IMR-90 (cell line): ENCODE measurements around the gene SRPK2. TPM values are rescaled to one million over a fixed set of nuclear protein-coding genes. Genes with fewer than 3 reads are reported as not detected.

Experiments used
- ATAC-seq: fragments of 200-7000 bp; cut with Tn5 transposase; 2 replicates; pipeline ENCODE4 v1.9.1; 2020; ENCODE audit warnings: low read depth, mild to moderate bottlenecking, moderate library complexity
- BruUV-seq: library from RNA; stranded (reverse); fragments of 400-500 nt; replicated peaks from 2 replicates; lab custom pipeline; 2021; lab: Mats Ljungman, UMichigan
- CTCF ChIA-PET: fragments of 300-600 bp; formaldehyde crosslinking; extraction: SDS; loops from one replicate; lab custom pipeline; 2021; ENCODE audit warnings: antibody characterized with exemption; lab: Yijun Ruan, JAX
- POLR2A ChIA-PET: fragments of 300-600 bp; sonication (Branson Sonifier 250); formaldehyde crosslinking; loops from one replicate; lab custom pipeline; 2022; ENCODE audit warnings: antibody characterized with exemption; ENCODE audit not compliant: unreplicated experiment; lab: Charles Lee
- DNase-seq: peaks from one replicate; pipeline ENCODE4 v3.0.0; 2013
- H2AFZ ChIP-seq: replicated peaks from 2 replicates; pipeline ENCODE3; 2013; ENCODE audit warnings: low read length, mild to moderate bottlenecking; ENCODE audit not compliant: poor library complexity
- H2AK5ac ChIP-seq: 2 replicates; pipeline ENCODE4 v1.6.1; 2013; ENCODE audit warnings: low read depth, low read length, inconsistent platforms
- H2AK9ac ChIP-seq: replicated peaks from 2 replicates; pipeline ENCODE3; 2013; ENCODE audit warnings: mild to moderate bottlenecking, low read depth, low read length, moderate library complexity; ENCODE audit not compliant: poor library complexity
- H2BK120ac ChIP-seq: 2 replicates; pipeline ENCODE4 v1.6.1; 2013; ENCODE audit warnings: low read depth, low read length, inconsistent platforms
- H2BK15ac ChIP-seq: 3 replicates; pipeline ENCODE4 v1.6.1; 2013; ENCODE audit warnings: low read depth, low read length, inconsistent platforms
- H2BK20ac ChIP-seq: 2 replicates; pipeline ENCODE4 v1.6.1; 2013; ENCODE audit warnings: low read depth, mild to moderate bottlenecking, inconsistent platforms, low read length, moderate library complexity
- H2BK5ac ChIP-seq: 2 replicates; pipeline ENCODE4 v1.6.1; 2013; ENCODE audit warnings: mild to moderate bottlenecking, low read depth, low read length, inconsistent platforms; ENCODE audit not compliant: poor library complexity, severe bottlenecking
- H3K14ac ChIP-seq: replicated peaks from 2 replicates; pipeline ENCODE4 v1.6.1; 2013; ENCODE audit warnings: low read depth, low read length, inconsistent platforms
- H3K18ac ChIP-seq: 2 replicates; pipeline ENCODE4 v1.6.1; 2013; ENCODE audit warnings: low read depth, low read length, control low read depth
- H3K23ac ChIP-seq: 2 replicates; pipeline ENCODE4 v1.6.1; 2013; ENCODE audit warnings: low read depth, low read length, inconsistent platforms
- H3K27ac ChIP-seq: 2 replicates; pipeline ENCODE4 v1.5.1; 2013; ENCODE audit warnings: mild to moderate bottlenecking, control low read depth, low read length; ENCODE audit not compliant: insufficient read depth
- H3K27me3 ChIP-seq: 2 replicates; pipeline ENCODE4 v1.6.1; 2013; ENCODE audit warnings: low read length; ENCODE audit not compliant: control insufficient read depth, insufficient read depth
- H3K36me3 ChIP-seq: 2 replicates; pipeline ENCODE4 v1.6.1; 2013; ENCODE audit warnings: low read length, mixed read lengths; ENCODE audit not compliant: control insufficient read depth, insufficient read depth
- H3K4ac ChIP-seq: 2 replicates; pipeline ENCODE4 v1.6.1; 2013; ENCODE audit warnings: low read depth, low read length, inconsistent platforms
- H3K4me1 ChIP-seq: 2 replicates; pipeline ENCODE4 v1.6.1; 2013; ENCODE audit warnings: low read length, mixed read lengths; ENCODE audit not compliant: control insufficient read depth, insufficient read depth
- H3K4me2 ChIP-seq: 2 replicates; pipeline ENCODE4 v1.6.1; 2013; ENCODE audit warnings: low read depth, mild to moderate bottlenecking, control low read depth, low read length, moderate library complexity
- H3K4me3 ChIP-seq: 2 replicates; pipeline ENCODE4 v1.5.1; 2013; ENCODE audit warnings: low read depth, mild to moderate bottlenecking, control low read depth, low read length, moderate library complexity; ENCODE audit not compliant: insufficient read depth
- H3K56ac ChIP-seq: 2 replicates; pipeline ENCODE4 v1.6.1; 2013; ENCODE audit warnings: low read length, inconsistent platforms; ENCODE audit not compliant: insufficient read depth; ENCODE audit errors: extremely low read depth
- H3K79me1 ChIP-seq, 2 experiments: 2 replicates each; pipeline ENCODE4 v1.6.1; 2013; ENCODE audit warnings: low read length in 2 of 2, inconsistent platforms in 1 of 2, low read depth in 1 of 2
- H3K9ac ChIP-seq: 2 replicates; pipeline ENCODE4 v1.6.1; 2013; ENCODE audit warnings: low read depth, low read length, control low read depth
- H3K9me1 ChIP-seq: 2 replicates; pipeline ENCODE4 v1.6.1; 2013; ENCODE audit warnings: low read length, inconsistent platforms; ENCODE audit not compliant: insufficient read depth
- H3K9me3 ChIP-seq: 2 replicates; pipeline ENCODE4 v1.6.1; 2013; ENCODE audit warnings: low read length; ENCODE audit not compliant: control insufficient read depth, insufficient read depth
- H4K20me1 ChIP-seq: 2 replicates; pipeline ENCODE4 v1.6.1; 2013; ENCODE audit warnings: low read length, inconsistent platforms; ENCODE audit not compliant: insufficient read depth
- H4K5ac ChIP-seq: 2 replicates; pipeline ENCODE4 v1.6.1; 2013; ENCODE audit warnings: mild to moderate bottlenecking, low read depth, low read length, control low read depth
- H4K8ac ChIP-seq, 2 experiments: 2 replicates each; pipeline ENCODE4 v1.6.1; 2013; ENCODE audit warnings: low read depth in 2 of 2, low read length in 2 of 2, control low read depth in 1 of 2, inconsistent platforms in 1 of 2
- H4K91ac ChIP-seq: 2 replicates; pipeline ENCODE4 v1.6.1; 2013; ENCODE audit warnings: low read depth, low read length, inconsistent platforms; ENCODE audit not compliant: insufficient read depth
- BHLHE40 ChIP-seq: fragments of 150-350 bp; IDR thresholded peaks from 2 replicates; pipeline ENCODE4 v1.6.1; 2016; ENCODE audit warnings: mild to moderate bottlenecking, low read depth, low read length
- CHD1 ChIP-seq: IDR thresholded peaks from 2 replicates; pipeline ENCODE4 v1.6.1; 2012; ENCODE audit warnings: low read depth, low read length, improper control_type of control experiment
- CTCF ChIP-seq: conservative IDR thresholded peaks from 2 replicates; pipeline ENCODE4 v1.5.1; 2012; ENCODE audit warnings: mild to moderate bottlenecking, low read depth, low read length, improper control_type of control experiment
- ELK1 ChIP-seq: fragments of 150-350 bp; IDR thresholded peaks from 2 replicates; pipeline ENCODE4 v1.6.1; 2016; ENCODE audit warnings: low read depth, mild to moderate bottlenecking, low read length, moderate library complexity, borderline replicate concordance
- MAFK ChIP-seq: IDR thresholded peaks from 2 replicates; pipeline ENCODE4 v1.6.1; 2012; ENCODE audit warnings: low read depth, low read length, improper control_type of control experiment
- MAZ ChIP-seq: IDR thresholded peaks from 2 replicates; pipeline ENCODE4 v1.6.1; 2012; ENCODE audit warnings: low read depth, mild to moderate bottlenecking, low read length, improper control_type of control experiment, moderate library complexity, borderline replicate concordance
- MXI1 ChIP-seq: IDR thresholded peaks from 2 replicates; pipeline ENCODE4 v1.6.1; 2012; ENCODE audit warnings: low read depth, mild to moderate bottlenecking, low read length, moderate library complexity, borderline replicate concordance
- NFE2L2 ChIP-seq: fragments of 150-350 bp; IDR thresholded peaks from 2 replicates; pipeline ENCODE4 v1.6.1; 2016; ENCODE audit warnings: low read depth, mild to moderate bottlenecking, low read length
- POLR2A ChIP-seq: IDR thresholded peaks from 2 replicates; pipeline ENCODE4 v1.6.1; 2012; ENCODE audit warnings: mild to moderate bottlenecking, low read depth, low read length
- RAD21 ChIP-seq: IDR thresholded peaks from 2 replicates; pipeline ENCODE4 v1.6.1; 2012; ENCODE audit warnings: low read length, improper control_type of control experiment
- RCOR1 ChIP-seq: IDR thresholded peaks from 2 replicates; pipeline ENCODE4 v1.6.1; 2012; ENCODE audit warnings: mild to moderate bottlenecking, low read length, improper control_type of control experiment; ENCODE audit not compliant: insufficient replicate concordance
- RFX5 ChIP-seq: IDR thresholded peaks from 2 replicates; pipeline ENCODE4 v1.8.0; 2012; ENCODE audit warnings: low read depth, mild to moderate bottlenecking, low read length, moderate library complexity
- SMC3 ChIP-seq: fragments of 150-350 bp; IDR thresholded peaks from 2 replicates; pipeline ENCODE4 v1.6.1; 2016; ENCODE audit warnings: low read depth, mild to moderate bottlenecking, antibody characterized with exemption, low read length, moderate library complexity
- USF2 ChIP-seq: fragments of 150-350 bp; IDR thresholded peaks from 2 replicates; pipeline ENCODE4 v1.6.1; 2017; ENCODE audit warnings: mild to moderate bottlenecking, antibody characterized with exemption, low read length, low read depth
- WGBS, 2 experiments: methylation state at CpG; one replicate each; pipeline versions ENCODE4 v1.1.5 to v1.1.7; 2013; ENCODE audit warnings: missing lambda C conversion rate in 2 of 2; ENCODE audit not compliant: insufficient read length in 1 of 2; ENCODE audit errors: extremely low coverage in 2 of 2; 5-methylcytosine and 5-hydroxymethylcytosine counted together
- dilution Hi-C: fragments of 300-500 bp; cut with HindIII; formaldehyde crosslinking; loops from one replicate; pipeline ENCODE4 v1.14.3; 2018; ENCODE audit warnings: low sequenced_read_pairs; ENCODE audit not compliant: unreplicated experiment
- in situ Hi-C: fragments of 300-500 bp; cut with MboI; formaldehyde crosslinking; loops from 3 replicates; pipeline ENCODE4 v1.14.3; 2019; ENCODE audit warnings: low sequenced_read_pairs, inconsistent platforms, mixed read lengths
- intact Hi-C: fragments of 100-400 bp; cut with micrococcal nuclease; formaldehyde crosslinking; loops from 2 replicates; pipeline ENCODE4 v1.10.0; 2022
- polyA plus RNA-seq, 3 experiments: library from polyadenylated mRNA; depleted of rRNA; stranded (reverse); fragments of >200 nt; gene quantifications; 2 replicates each; pipeline ENCODE4 v1.2.3, GENCODE V29; 2012; ENCODE audit warnings: low replicate concordance in 1 of 3
- total RNA-seq: library from RNA; depleted of rRNA; stranded (reverse); fragments of >200 nt; gene quantifications from 2 replicates; pipeline ENCODE4 v1.2.3, GENCODE V29; 2012

The SRPK2 gene
- total and polyA plus RNA-seq, 2 of the 4 experiments (the other 2 are of a cell fraction), result 13.2 to 33.0 TPM

GRCh38 chr7:105218215-105218614 lies 170.5 kb downstream of the SRPK2 start (continued):
- TF ChIP-seq ELK1, result no peak
- TF ChIP-seq MXI1, result no peak
- TF ChIP-seq RCOR1, result no peak
- no peak for TF ChIP-seq MAZ

DNA sequence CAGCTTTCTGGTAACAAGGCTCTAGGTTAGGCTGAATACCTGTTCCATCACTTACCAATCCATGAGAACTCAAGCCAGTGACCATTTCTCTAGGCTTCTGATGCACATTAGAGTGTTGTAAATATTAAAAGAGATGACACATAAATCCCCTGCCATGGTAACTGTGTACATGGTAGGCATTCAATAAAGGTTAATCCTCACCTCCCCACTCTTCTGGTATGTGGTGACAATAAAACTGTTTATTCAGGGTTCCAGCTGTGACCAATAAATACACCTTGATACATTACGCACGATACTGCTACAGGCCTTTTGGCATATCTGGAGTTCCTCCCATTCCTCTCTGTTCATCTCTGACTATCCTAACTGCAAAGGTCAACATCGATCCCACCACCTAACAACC lies 171.9 kb downstream of the SRPK2 start:
- no peak overlapping the region for H2AK9ac ChIP-seq
- H3K18ac ChIP-seq, result no peak overlapping the region
- H3K36me3 ChIP-seq, result no peaks in the 10 kb centered on the region
- H3K23ac ChIP-seq, result no peak overlapping the region
- no peak overlapping the region for H2AK5ac ChIP-seq
- H2BK120ac ChIP-seq, result no peak overlapping the region
- no peak overlapping the region for H4K5ac ChIP-seq
- H2BK5ac ChIP-seq, result no peak overlapping the region
- H3K79me1 ChIP-seq, result peaks cover 43 to 69% of the 10 kb centered on the region in 2 experiments
- no peak overlapping the region for H2AFZ ChIP-seq
- ATAC-seq, result no peak
- no peak overlapping the region for H3K9ac ChIP-seq
- H3K9me3 ChIP-seq, result no peaks in the 10 kb centered on the region
- H3K9me1 ChIP-seq, result peaks cover 4% of the 10 kb centered on the region; the same call in 1 of the 2 replicates
- no peak overlapping the region for H2BK15ac ChIP-seq
- H3K27me3 ChIP-seq, result no peaks in the 10 kb centered on the region
- no peak overlapping the region for H2BK20ac ChIP-seq
- no peak overlapping the region for H4K8ac ChIP-seq
- WGBS, 2 experiments, result no CpG with 5 or more reads among the region's 3 CpGs
- in situ Hi-C loops, result no loop called here
- no peak for DNase-seq
- H3K27ac ChIP-seq, result no peak overlapping the region
- H4K20me1 ChIP-seq, result peaks cover 60% of the 10 kb centered on the region; the same call in 1 of the 2 replicates
- no peak overlapping the region for H3K4ac ChIP-seq
- no TSS peak for BruUV-seq
- H3K4me1 ChIP-seq, result peaks cover 6% of the 10 kb centered on the region
- intact Hi-C loops, result no loop called here
- POLR2A ChIA-PET, result interaction anchor here (0.5 kb wide), 1 partner anchor 117 kb away, joined by 3 read pairs; no protein-coding TSS in a partner anchor
- dilution Hi-C loops, result no loop called here
- CTCF ChIA-PET, result no interaction called here
- no peak overlapping the region for H3K14ac ChIP-seq
- no peak overlapping the region for H4K91ac ChIP-seq
- no peak overlapping the region for H3K4me2 ChIP-seq
- no peak overlapping the region for H3K56ac ChIP-seq
- H3K4me3 ChIP-seq, result no peak overlapping the region
- TF ChIP-seq RFX5 (no peak), USF2 (no peak), RAD21 (no peak), CTCF (no peak), MXI1 (no peak), BHLHE40 (no peak), MAFK (no peak), NFE2L2 (no peak), POLR2A (no peak), CHD1 (no peak), SMC3 (no peak)
